Dedifferentiated amniotic fluid mesenchymal stem cell (primary cell): Measurements from ENCODE around the gene TBP.
"Not testable (repeated sequence)": the region's sequence is repeated elsewhere in the genome, so short reads cannot be mapped to it uniquely, and the experiment has no call there.

Source experiments
- DNase-seq: peaks from one replicate; pipeline ENCODE4 v3.0.0-alpha.2; 2016; ENCODE audit errors: extremely low spot score

The TBP gene

GRCh38 chr6:170605574-170606259, 51.5 kb downstream of the TBP start:
- DNase-seq, result no peak

DNA sequence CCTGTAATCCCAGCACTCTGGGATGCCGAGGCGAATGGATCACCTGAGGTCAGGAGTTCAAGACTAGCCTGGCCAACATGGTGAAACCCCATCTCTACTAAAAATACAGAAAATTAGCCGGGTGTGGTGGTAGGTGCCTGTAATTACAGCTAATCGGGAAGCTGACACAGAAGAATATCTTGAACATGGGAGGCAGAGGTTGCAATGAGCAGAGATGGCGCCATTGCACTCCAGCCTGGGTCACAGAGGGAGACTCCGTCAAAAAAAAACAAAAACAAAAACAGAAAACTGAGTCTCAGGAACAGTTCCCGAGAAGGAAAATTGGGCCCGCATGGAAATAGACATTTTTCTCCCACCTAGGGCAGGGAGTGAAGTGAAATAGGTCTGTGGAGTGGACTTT, 55.1 kb downstream of the TBP start:
- not testable (repeated sequence) for DNase-seq

- not testable (repeated sequence) for DNase-seq
Observed at GRCh38 chr6:170612256-170612804, 58.2 kb downstream of the TBP start.

DNA sequence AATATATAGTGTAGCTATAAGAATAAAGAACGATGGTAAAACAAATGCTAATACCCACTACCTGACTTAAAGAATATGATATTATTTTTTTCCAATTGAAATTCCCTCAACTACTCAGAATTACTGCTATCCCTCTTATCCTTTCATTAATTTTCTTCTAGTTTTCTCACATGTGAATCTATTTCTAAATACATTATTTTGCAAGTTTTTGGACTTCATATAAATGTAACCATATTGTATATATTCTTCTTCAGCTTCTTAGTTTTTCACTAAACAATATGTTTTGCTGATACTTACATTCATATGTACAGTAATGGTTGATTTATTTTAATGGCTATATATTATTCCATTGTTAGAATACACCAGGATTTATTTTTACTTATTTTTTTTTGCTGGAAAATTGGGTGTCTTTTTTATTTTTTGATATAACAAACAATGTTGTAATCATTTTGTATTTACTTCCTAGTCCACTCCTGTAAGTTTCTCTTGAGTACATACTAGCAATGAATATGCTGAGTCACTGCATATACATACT, 61.9 kb downstream of the TBP start:
- DNase-seq, result not testable (repeated sequence)
